ENCODE measurements around the gene EEF2K. TPM values are rescaled to one million over a fixed set of nuclear protein-coding genes. Genes with fewer than 3 reads are reported as not detected.

Gene EEF2K
- total RNA-seq, 4 donors from 2014 or later, result 14.7 to 59.9 (median 26.4) TPM

DNA sequence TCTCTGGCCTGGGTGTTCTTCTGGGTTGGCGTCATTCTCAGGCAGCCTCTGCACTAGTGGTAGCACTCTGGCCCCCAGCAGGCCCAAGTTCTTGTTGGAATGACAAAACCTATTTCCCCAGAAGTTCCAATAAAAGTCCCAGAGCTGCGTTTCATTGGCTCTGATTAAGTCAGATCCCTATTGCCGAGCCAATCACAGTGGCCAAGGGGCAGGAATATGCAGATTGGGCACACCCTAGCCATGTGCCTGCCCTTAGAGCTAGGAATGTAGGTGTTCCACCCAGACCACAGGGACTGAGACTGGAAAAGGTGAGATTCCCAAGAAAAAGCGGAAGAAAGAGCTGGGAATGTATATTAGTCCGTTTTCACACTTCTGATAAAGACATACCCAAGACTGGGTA is 46.2 kb downstream of the EEF2K start:
- ATAC-seq (ENCODE audit: low FRiP score) (no peak), DNase-seq (ENCODE audit: low spot score) (no peak)
- TF ChIP-seq, protein P1, sequence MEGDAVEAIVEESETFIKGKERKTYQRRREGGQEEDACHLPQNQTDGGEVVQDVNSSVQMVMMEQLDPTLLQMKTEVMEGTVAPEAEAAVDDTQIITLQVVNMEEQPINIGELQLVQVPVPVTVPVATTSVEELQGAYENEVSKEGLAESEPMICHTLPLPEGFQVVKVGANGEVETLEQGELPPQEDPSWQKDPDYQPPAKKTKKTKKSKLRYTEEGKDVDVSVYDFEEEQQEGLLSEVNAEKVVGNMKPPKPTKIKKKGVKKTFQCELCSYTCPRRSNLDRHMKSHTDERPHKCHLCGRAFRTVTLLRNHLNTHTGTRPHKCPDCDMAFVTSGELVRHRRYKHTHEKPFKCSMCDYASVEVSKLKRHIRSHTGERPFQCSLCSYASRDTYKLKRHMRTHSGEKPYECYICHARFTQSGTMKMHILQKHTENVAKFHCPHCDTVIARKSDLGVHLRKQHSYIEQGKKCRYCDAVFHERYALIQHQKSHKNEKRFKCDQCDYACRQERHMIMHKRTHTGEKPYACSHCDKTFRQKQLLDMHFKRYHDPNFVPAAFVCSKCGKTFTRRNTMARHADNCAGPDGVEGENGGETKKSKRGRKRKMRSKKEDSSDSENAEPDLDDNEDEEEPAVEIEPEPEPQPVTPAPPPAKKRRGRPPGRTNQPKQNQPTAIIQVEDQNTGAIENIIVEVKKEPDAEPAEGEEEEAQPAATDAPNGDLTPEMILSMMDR (IDR thresholded peaks at IDR 0.05), result no peak

DNA sequence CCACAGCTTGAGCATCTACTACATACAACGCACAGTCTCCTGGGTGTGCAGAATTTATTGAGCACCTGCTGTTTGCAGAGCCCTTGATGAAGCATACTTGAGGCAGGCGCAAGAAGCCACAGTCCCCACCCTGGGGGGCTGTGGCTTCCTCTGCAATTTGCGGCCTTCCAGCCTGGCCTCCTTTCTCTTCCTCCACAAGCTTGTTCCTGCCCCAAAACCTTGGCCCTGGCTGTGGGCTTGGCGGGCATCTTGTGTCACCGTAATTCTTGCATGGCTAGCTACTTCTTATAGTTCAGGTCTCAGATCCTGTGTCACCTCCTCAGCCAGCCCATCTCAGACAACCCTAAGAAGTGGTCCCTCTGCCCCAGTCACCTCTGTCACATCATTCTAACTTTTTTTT is 47.2 kb downstream of the EEF2K start:
- DNase-seq (ENCODE audit: low spot score) (no peak), ATAC-seq (ENCODE audit: low FRiP score) (no peak)
- TF ChIP-seq, protein P1 (IDR thresholded peaks at IDR 0.05), result no peak

DNA sequence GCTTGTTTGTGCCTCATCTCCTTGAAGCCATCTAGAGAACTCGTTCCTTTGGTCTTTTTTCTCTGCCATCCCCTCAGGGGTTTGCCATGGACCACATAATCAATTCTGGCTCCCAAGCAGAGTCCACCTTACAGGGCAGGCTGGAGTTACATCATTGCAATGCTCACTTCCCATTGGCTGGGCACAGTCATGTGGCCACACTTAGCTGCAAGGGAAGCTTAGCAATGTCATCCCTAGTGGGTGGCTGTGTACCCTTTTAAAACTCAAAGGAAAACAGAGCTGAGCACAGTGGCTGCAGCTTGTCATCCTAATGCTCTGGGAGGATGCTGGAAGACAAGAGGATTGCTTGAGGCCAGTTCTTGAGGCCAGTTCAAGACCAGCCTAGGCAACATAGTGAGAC is 49.3 kb downstream of the EEF2K start:
- no peak for ATAC-seq (ENCODE audit: low FRiP score)
- no peak for DNase-seq (ENCODE audit: low spot score)
- TF ChIP-seq, protein P1 (IDR thresholded peaks at IDR 0.05), result no peak

DNA sequence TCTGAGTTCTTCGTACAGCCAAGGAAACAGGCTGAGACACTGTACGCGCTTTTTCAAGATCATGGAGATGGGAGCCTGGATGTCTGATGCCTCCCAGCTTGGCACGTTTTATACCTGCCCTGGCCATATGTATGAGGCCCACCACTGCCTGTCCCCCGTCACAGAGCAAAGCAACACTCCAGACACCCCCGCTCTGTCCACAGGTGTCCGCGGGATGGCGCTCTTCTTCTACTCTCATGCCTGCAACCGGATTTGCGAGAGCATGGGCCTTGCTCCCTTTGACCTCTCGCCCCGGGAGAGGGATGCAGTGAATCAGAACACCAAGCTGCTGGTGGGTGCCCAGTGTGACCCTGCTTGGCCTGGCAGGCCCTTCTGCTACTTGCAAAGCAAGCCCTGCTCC is 51.4 kb downstream of the EEF2K start:
- ATAC-seq (ENCODE audit: low FRiP score) (no peak), DNase-seq (ENCODE audit: low spot score) (no peak)

DNA sequence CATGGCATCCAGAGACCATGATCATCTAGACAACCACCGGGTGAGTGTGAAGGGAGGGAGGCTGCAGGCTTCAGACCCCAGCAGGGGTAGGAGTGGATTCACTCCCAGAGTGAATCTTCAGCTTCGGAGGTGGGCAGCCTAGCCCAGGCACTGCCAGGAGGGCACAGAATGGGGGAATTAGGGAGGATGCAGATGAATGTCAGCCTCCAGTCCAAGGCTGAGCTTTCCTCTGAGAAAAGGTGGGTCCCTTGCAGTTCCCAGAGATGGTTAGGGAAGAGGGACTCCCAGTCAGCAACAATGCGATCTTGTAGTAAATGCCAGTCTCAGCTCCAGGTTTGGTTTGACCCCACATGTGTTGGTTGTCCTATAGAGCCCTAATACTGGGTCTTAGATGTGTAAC is 54.4 kb downstream of the EEF2K start:
- TF ChIP-seq, protein P1 (IDR thresholded peaks at IDR 0.05), result no peak
- no peak for ATAC-seq (ENCODE audit: low FRiP score)

More for the DNA sequence above, 51.4 kb downstream of the EEF2K start:
- TF ChIP-seq, protein P1 (IDR thresholded peaks at IDR 0.05), result no peak

DNA sequence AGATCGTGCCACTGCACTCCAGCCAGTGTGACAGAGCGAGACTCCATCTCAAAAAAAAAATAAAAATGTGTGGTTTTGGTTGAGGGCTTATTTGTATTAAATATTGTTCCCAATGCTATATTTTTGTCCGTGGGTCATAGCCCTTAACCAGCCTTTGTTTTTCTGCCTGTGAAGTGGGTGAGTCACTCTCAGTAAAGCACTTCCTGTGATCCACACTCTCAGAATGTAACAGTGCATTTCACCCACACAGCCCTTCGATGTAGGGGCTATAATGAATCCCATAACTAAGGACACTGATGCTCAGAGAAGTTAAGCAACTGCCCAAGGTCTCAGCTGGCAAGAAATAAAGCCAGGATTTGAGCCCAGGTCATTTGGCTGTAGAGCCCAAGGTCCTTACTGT is 56.4 kb downstream of the EEF2K start:
- DNase-seq (ENCODE audit: low spot score) (no peak), ATAC-seq (ENCODE audit: low FRiP score) (no peak)
- TF ChIP-seq, protein P1 (IDR thresholded peaks at IDR 0.05), result no peak

More for the DNA sequence above, 54.4 kb downstream of the EEF2K start:
- DNase-seq (ENCODE audit: low spot score), result no peak

DNA sequence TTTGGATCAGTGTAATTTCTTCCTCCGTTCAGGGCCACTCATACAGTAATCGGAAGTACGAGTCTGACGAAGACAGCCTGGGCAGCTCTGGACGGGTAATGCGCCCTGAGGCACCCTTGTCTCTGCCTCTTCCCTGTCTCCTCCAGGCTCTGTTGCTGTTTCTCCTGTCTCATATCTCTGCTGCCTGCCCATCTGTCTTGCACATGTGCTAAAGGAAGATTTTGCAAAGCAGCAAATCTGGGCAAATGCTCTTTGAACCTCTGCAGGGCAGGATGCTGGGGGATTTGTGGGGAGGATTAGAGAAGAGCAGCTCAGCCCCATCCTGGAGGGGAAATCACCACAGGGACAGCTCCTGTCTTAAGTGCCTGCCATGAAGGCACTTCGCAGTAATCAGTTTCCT is 58.7 kb downstream of the EEF2K start:
- TF ChIP-seq, protein P1 (IDR thresholded peaks at IDR 0.05), result no peak
- DNase-seq (ENCODE audit: low spot score) (no peak), ATAC-seq (ENCODE audit: low FRiP score) (no peak)
